Measurements from ENCODE around the gene TSPAN33.

DNA sequence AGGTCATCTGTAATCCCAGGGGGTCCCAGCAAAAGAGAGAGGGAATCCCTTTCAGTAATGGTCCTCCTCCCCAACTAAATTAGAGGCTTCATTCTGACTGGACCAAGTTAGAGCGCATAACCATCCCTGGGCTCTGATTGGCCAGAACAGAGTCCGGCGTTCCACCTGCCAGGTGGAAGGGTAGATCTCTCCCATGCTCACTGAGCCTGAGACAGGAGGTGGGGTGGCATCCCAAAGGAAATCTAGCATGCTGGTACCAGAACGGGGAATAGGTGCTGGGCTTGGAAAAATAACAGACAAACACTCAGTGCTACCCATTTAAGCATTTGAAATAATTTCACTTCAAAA is 21.0 kb upstream of the TSPAN33 start:
- TF ChIP-seq, protein P1, sequence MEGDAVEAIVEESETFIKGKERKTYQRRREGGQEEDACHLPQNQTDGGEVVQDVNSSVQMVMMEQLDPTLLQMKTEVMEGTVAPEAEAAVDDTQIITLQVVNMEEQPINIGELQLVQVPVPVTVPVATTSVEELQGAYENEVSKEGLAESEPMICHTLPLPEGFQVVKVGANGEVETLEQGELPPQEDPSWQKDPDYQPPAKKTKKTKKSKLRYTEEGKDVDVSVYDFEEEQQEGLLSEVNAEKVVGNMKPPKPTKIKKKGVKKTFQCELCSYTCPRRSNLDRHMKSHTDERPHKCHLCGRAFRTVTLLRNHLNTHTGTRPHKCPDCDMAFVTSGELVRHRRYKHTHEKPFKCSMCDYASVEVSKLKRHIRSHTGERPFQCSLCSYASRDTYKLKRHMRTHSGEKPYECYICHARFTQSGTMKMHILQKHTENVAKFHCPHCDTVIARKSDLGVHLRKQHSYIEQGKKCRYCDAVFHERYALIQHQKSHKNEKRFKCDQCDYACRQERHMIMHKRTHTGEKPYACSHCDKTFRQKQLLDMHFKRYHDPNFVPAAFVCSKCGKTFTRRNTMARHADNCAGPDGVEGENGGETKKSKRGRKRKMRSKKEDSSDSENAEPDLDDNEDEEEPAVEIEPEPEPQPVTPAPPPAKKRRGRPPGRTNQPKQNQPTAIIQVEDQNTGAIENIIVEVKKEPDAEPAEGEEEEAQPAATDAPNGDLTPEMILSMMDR (IDR thresholded peaks at IDR 0.05 in 4 of 5, conservative IDR thresholded peaks at IDR 0.05 in 1 of 5): no peak
- TF ChIP-seq POLR2A (IDR thresholded peaks at IDR 0.05): no peak

Measured in gastrocnemius medialis (tissue), 4 donors.